Measurements from ENCODE around the gene TNIP1.

- no peak for TF ChIP-seq POLR2AphosphoS5 (IDR thresholded peaks at IDR 0.05)
- TF ChIP-seq CTCF (IDR thresholded peaks at IDR 0.05), result no peak
These were observed 25.7 kb upstream of the TNIP1 start for GRCh38 chr5:151106509-151106908.

Data from sigmoid colon (tissue), 4 donors.